GM12878 (cell line): ENCODE measurements around the gene ARID4B. TPM values are rescaled to one million over a fixed set of nuclear protein-coding genes. Genes with fewer than 3 reads are reported as not detected.

Experiments
- ATAC-seq: fragments of 200-7000 bp; cut with Tn5 transposase; 3 replicates; pipeline ENCODE4 v1.9.1; 2020; ENCODE audit warnings: mild to moderate bottlenecking, moderate library complexity
- BruUV-seq: library from RNA; stranded (reverse); fragments of 400-500 nt; replicated peaks from 2 replicates; lab custom pipeline; 2021; lab: Mats Ljungman, UMichigan
- CTCF ChIA-PET: fragments of 300-600 bp; sonication (Branson Sonifier 250); formaldehyde crosslinking; extraction: SDS; loops from one replicate; lab custom pipeline; 2021; ENCODE audit warnings: inconsistent platforms; lab: Yijun Ruan, JAX
- POLR2A ChIA-PET: fragments of 350-600 bp; formaldehyde crosslinking; extraction: SDS; loops from one replicate; lab custom pipeline; 2021; ENCODE audit warnings: inconsistent platforms; lab: Charles Lee
- RAD21 ChIA-PET: fragments of 300-600 bp; sonication (Branson Sonifier 250); formaldehyde crosslinking; loops from one replicate; lab custom pipeline; 2023; ENCODE audit warnings: antibody characterized with exemption; ENCODE audit not compliant: unreplicated experiment; lab: Charles Lee
- SMC1A ChIA-PET: fragments of 300-600 bp; sonication (Branson Sonifier 250); formaldehyde crosslinking; loops from one replicate; lab custom pipeline; 2023; ENCODE audit not compliant: unreplicated experiment, uncharacterized antibody; lab: Charles Lee
- DNase-seq: peaks from one replicate; pipeline ENCODE4 v3.0.0-alpha.2; 2011; ENCODE audit warnings: low read depth, low spot score
- FAIRE-seq: peaks from 3 replicates; lab custom pipeline; 2011; peaks lifted over from hg19 to GRCh38; lab: Jason Lieb, UNC
- H2AFZ ChIP-seq: 2 replicates; pipeline ENCODE4 v1.6.0; 2011; ENCODE audit warnings: low read depth, low read length, control low read depth; ENCODE audit not compliant: control insufficient read depth
- H3K27ac ChIP-seq: 2 replicates; pipeline ENCODE4 v1.5.1; 2011; ENCODE audit warnings: control low read depth; ENCODE audit not compliant: control insufficient read depth, insufficient read depth
- H3K27me3 ChIP-seq, 2 experiments: replicated peaks in 1 of 2; 2 replicates each; pipeline versions ENCODE4 v1.6.0 to v1.6.1; 2011; ENCODE audit warnings: low read length in 1 of 2; ENCODE audit not compliant: control insufficient read depth in 2 of 2, insufficient read depth in 2 of 2
- H3K36me3 ChIP-seq, 2 experiments: 2 replicates each; pipeline ENCODE4 v1.5.1; 2011; ENCODE audit warnings: low read length in 1 of 2; ENCODE audit not compliant: control insufficient read depth in 2 of 2, insufficient read depth in 2 of 2
- H3K4me1 ChIP-seq: 2 replicates; pipeline ENCODE4 v1.6.1; 2011; ENCODE audit warnings: mild to moderate bottlenecking, low read length, moderate library complexity, mixed read lengths; ENCODE audit not compliant: control insufficient read depth, insufficient read depth
- H3K4me2 ChIP-seq: 2 replicates; pipeline ENCODE4 v1.6.0; 2011; ENCODE audit warnings: control low read depth; ENCODE audit not compliant: control insufficient read depth, insufficient read depth
- H3K4me3 ChIP-seq: fragments of 200-600 bp; sonication (generic); 2 replicates; pipeline ENCODE4 v1.5.1; 2016
- H3K79me2 ChIP-seq: 2 replicates; pipeline ENCODE4 v1.6.0; 2011; ENCODE audit warnings: low read length; ENCODE audit not compliant: control insufficient read depth, insufficient read depth
- H3K9ac ChIP-seq: 2 replicates; pipeline ENCODE4 v1.8.0; 2011; ENCODE audit warnings: low read length, control low read depth, mixed read lengths; ENCODE audit not compliant: control insufficient read depth, insufficient read depth
- H3K9me3 ChIP-seq: replicated peaks from 3 replicates; pipeline ENCODE4 v1.5.1; 2011; ENCODE audit warnings: mild to moderate bottlenecking, low read length; ENCODE audit not compliant: control insufficient read depth, insufficient read depth
- H4K20me1 ChIP-seq: 2 replicates; pipeline ENCODE4 v1.6.0; 2011; ENCODE audit not compliant: control insufficient read depth, insufficient read depth
- BCLAF1 ChIP-seq: fragments of 450-650 bp; IDR thresholded peaks from 2 replicates; pipeline ENCODE4 v1.6.1; 2017; ENCODE audit warnings: antibody characterized with exemption, mild to moderate bottlenecking, moderate library complexity
- LARP7 ChIP-seq: fragments of 450-650 bp; IDR thresholded peaks from 2 replicates; pipeline ENCODE4 v1.6.1; 2017; ENCODE audit warnings: mild to moderate bottlenecking
- NRF1 ChIP-seq: conservative IDR thresholded peaks from 2 replicates; pipeline ENCODE4 v1.6.1; 2011; ENCODE audit warnings: mild to moderate bottlenecking, low read depth, low read length, improper control_type of control experiment
- USF2 ChIP-seq: IDR thresholded peaks from 2 replicates; pipeline ENCODE4 v1.6.1; 2011; ENCODE audit warnings: low read depth, low read length, improper control_type of control experiment, borderline replicate concordance
- ZNF274 ChIP-seq: IDR thresholded peaks from one replicate; pipeline ENCODE4 v1.8.0; 2011; ENCODE audit not compliant: insufficient read length, insufficient read depth
- ZSCAN29 ChIP-seq: fragments of 450-650 bp; IDR thresholded peaks from 2 replicates; pipeline ENCODE4 v1.6.1; 2017; ENCODE audit warnings: mild to moderate bottlenecking, moderate library complexity
- WGBS: methylation state at CpG from one replicate; pipeline ENCODE4 v1.1.6; 2016; ENCODE audit warnings: low lambda C conversion rate; ENCODE audit not compliant: insufficient replicate concordance, insufficient coverage; ENCODE audit errors: missing lambda C conversion rate; 5-methylcytosine and 5-hydroxymethylcytosine counted together
- in situ Hi-C: fragments of 300-500 bp; cut with MboI; formaldehyde crosslinking; loops from 9 replicates; pipeline ENCODE4 v1.14.3; 2018; ENCODE audit warnings: mixed read lengths
- intact Hi-C: fragments of 100-400 bp; cut with micrococcal nuclease; formaldehyde crosslinking; loops from one replicate; pipeline ENCODE4 v1.14.2; 2022; ENCODE audit not compliant: unreplicated experiment
- polyA plus RNA-seq, 11 experiments: library from polyadenylated mRNA; depleted of rRNA in 4 of 11; unstranded in 6 of 11; stranded (reverse) in 5 of 11; fragments of >200 nt; fragmentation: Nextera tagmentation in 4 of 11; fragmentation: Illumina TruSeq in 1 of 11; extraction: Ambion mirVana in 4 of 11; extraction: Trizol in 1 of 11; gene quantifications; 1 replicate in 1 of 11; 2 replicates in 10 of 11; pipeline versions ENCODE4 v1.2.1 to v1.2.3, GENCODE V29; 2011 to 2016; ENCODE audit warnings: inconsistent platforms in 2 of 11, missing spikeins in 2 of 11, low read depth in 1 of 11
- total RNA-seq, 4 experiments: library from RNA; depleted of rRNA in 3 of 4; stranded (reverse); fragments of >200 nt in 3 of 4; fragmentation: Illumina TruSeq in 1 of 4; extraction: Trizol in 1 of 4; gene quantifications; 2 replicates each; pipeline versions ENCODE4 v1.2.1 to v1.2.3, GENCODE V29; 2013 to 2021
- TF ChIP-seq, protein P1 (sequence below): fragments of 450-650 bp; IDR thresholded peaks from 2 replicates; pipeline ENCODE4 v1.6.1; 2017; ENCODE audit warnings: mild to moderate bottlenecking

ARID4B gene
- total and polyA plus RNA-seq, 10 of the 15 experiments (the other 5 are each of a cell fraction or from before 2014, with no cell fraction given): 13.6 to 39.1 (median 28.0) TPM

GRCh38 chr1:235180916-235181460, 147.0 kb downstream of the ARID4B start:
- FAIRE-seq (no peak), ATAC-seq (no peak), DNase-seq (no peak)
- Histone ChIP-seq H3K27ac (no peak overlapping the region), H3K27me3 (no peaks in the 10 kb centered on the region), H4K20me1 (no peaks in the 10 kb centered on the region), H3K9ac (no peak overlapping the region), H3K9me3 (no peaks in the 10 kb centered on the region), H3K79me2 (no peaks in the 10 kb centered on the region), H3K4me1 (no peaks in the 10 kb centered on the region), H3K36me3 (peaks cover 8 to 28% of the 10 kb centered on the region in 2 experiments), H2AFZ (no peak overlapping the region), H3K4me2 (no peak overlapping the region), H3K4me3 (no peak overlapping the region)
- TF ChIP-seq USF2 (no peak), ZNF274 (no peak), BCLAF1 (no peak), NRF1 (no peak), ZSCAN29 (no peak), LARP7 (no peak)
- TF ChIP-seq, protein P1, sequence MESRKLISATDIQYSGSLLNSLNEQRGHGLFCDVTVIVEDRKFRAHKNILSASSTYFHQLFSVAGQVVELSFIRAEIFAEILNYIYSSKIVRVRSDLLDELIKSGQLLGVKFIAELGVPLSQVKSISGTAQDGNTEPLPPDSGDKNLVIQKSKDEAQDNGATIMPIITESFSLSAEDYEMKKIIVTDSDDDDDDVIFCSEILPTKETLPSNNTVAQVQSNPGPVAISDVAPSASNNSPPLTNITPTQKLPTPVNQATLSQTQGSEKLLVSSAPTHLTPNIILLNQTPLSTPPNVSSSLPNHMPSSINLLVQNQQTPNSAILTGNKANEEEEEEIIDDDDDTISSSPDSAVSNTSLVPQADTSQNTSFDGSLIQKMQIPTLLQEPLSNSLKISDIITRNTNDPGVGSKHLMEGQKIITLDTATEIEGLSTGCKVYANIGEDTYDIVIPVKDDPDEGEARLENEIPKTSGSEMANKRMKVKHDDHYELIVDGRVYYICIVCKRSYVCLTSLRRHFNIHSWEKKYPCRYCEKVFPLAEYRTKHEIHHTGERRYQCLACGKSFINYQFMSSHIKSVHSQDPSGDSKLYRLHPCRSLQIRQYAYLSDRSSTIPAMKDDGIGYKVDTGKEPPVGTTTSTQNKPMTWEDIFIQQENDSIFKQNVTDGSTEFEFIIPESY: no peak
- ChIA-PET SMC1A (interaction anchor here (0.6 to 2.0 kb wide), 6 partner anchors 14 to 78 kb away, joined by 3 to 5 read pairs (median 4); no protein-coding TSS in a partner anchor), RAD21 (no interaction called here), CTCF (interaction anchor here (1.3 to 1.6 kb wide), 2 partner anchors 13 to 236 kb away, joined by 3 to 6 read pairs; no protein-coding TSS in a partner anchor), POLR2A (no interaction called here)
- in situ Hi-C loops: no loop called here
- no TSS peak for BruUV-seq
- WGBS: 92% methylated on average over 5 of the region's 5 CpGs
- intact Hi-C loops: no loop called here
